A673 (cell line): ENCODE results near the gene MDFI. TPM values are rescaled to one million over a fixed set of nuclear protein-coding genes. Genes with fewer than 3 reads are reported as not detected.

Source experiments
- BruUV-seq: library from RNA; stranded (reverse); fragments of 400-500 nt; replicated peaks from 2 replicates; lab custom pipeline; 2021; lab: Mats Ljungman, UMichigan
- CTCF ChIA-PET: fragments of 300-600 bp; sonication (Branson Sonifier 250); formaldehyde crosslinking; loops from one replicate; lab custom pipeline; 2022; ENCODE audit warnings: antibody characterized with exemption; lab: Charles Lee
- POLR2A ChIA-PET: fragments of 300-600 bp; sonication (Branson Sonifier 250); formaldehyde crosslinking; loops from one replicate; lab custom pipeline; 2022; ENCODE audit warnings: antibody characterized with exemption; ENCODE audit not compliant: low non-redundant PET; lab: Charles Lee
- DNase-seq: peaks from one replicate; pipeline ENCODE4 v3.0.0-alpha.2; 2015; ENCODE audit warnings: low spot score
- H3K27ac ChIP-seq: fragments of 200-600 bp; sonication (generic); 2 replicates; pipeline ENCODE4 v1.5.1; 2016; ENCODE audit warnings: mixed run types, low read depth, mild to moderate bottlenecking, mixed read lengths, antibody characterized with exemption, low read length; ENCODE audit not compliant: poor library complexity, severe bottlenecking
- H3K27me3 ChIP-seq: fragments of 200-600 bp; sonication (generic); replicated peaks from 2 replicates; pipeline ENCODE4 v1.6.1; 2017; ENCODE audit warnings: mixed run types, low read depth, mild to moderate bottlenecking, mixed read lengths, antibody characterized with exemption, low read length; ENCODE audit not compliant: insufficient read depth, poor library complexity
- H3K36me3 ChIP-seq: fragments of 200-600 bp; sonication (generic); 2 replicates; pipeline ENCODE4 v1.6.1; 2016; ENCODE audit warnings: mixed run types, mild to moderate bottlenecking, mixed read lengths, antibody characterized with exemption, low read length; ENCODE audit not compliant: insufficient read depth, poor library complexity, severe bottlenecking
- H3K4me1 ChIP-seq: fragments of 200-600 bp; sonication (generic); 2 replicates; pipeline ENCODE4 v1.6.1; 2017; ENCODE audit warnings: mixed run types, mild to moderate bottlenecking, mixed read lengths, antibody characterized with exemption, low read length; ENCODE audit not compliant: insufficient read depth, poor library complexity, severe bottlenecking
- H3K4me3 ChIP-seq: fragments of 200-600 bp; sonication (generic); 2 replicates; pipeline ENCODE4 v1.5.1; 2016; ENCODE audit warnings: low read depth, mixed run types, mild to moderate bottlenecking, mixed read lengths, low read length; ENCODE audit not compliant: poor library complexity, severe bottlenecking
- H3K9me3 ChIP-seq: fragments of 200-600 bp; sonication (generic); 2 replicates; pipeline ENCODE4 v1.6.1; 2016; ENCODE audit warnings: mixed run types, low read depth, mild to moderate bottlenecking, mixed read lengths, antibody characterized with exemption, low read length; ENCODE audit not compliant: poor library complexity, severe bottlenecking
- CTCF ChIP-seq: fragments of 300-800, 200-600 bp; sonication (generic); conservative IDR thresholded peaks from 2 replicates; pipeline ENCODE4 v1.5.1; 2017; ENCODE audit warnings: low read depth, mild to moderate bottlenecking, antibody characterized with exemption, low read length, moderate library complexity, mixed read lengths
- EZH2 ChIP-seq: fragments of 200-600 bp; sonication (generic); IDR thresholded peaks from 2 replicates; pipeline ENCODE4 v1.6.1; 2017; ENCODE audit warnings: borderline replicate concordance, low read depth, mild to moderate bottlenecking, mixed read lengths, antibody characterized with exemption, low read length; ENCODE audit not compliant: poor library complexity, severe bottlenecking
- intact Hi-C: fragments of 100-400 bp; cut with micrococcal nuclease; formaldehyde crosslinking; loops from one replicate; pipeline ENCODE4 v1.10.0; 2022; ENCODE audit not compliant: unreplicated experiment
- total RNA-seq: library from RNA; stranded (reverse); gene quantifications from 2 replicates; pipeline ENCODE4 v1.2.3, GENCODE V29; 2021

MDFI gene
- total RNA-seq, 1 experiment from 2014 or later, result 342 TPM

- CTCF ChIA-PET, result no interaction called here
Measured at GRCh38 chr6:41626917-41627316, 11.4 kb upstream of the MDFI start.

GRCh38 chr6:41629128-41629527 lies 9.1 kb upstream of the MDFI start:
- Histone ChIP-seq H3K36me3 (no peaks in the 10 kb centered on the region), H3K4me1 (peaks cover 26% of the 10 kb centered on the region), H3K27me3 (no peaks in the 10 kb centered on the region), H3K9me3 (no peaks in the 10 kb centered on the region), H3K27ac (no peak overlapping the region), H3K4me3 (no peak overlapping the region)
- POLR2A ChIA-PET, result no interaction called here
- TF ChIP-seq EZH2 (no peak), CTCF (no peak)
- CTCF ChIA-PET, result no interaction called here
- no TSS peak for BruUV-seq
- DNase-seq, result no peak
- intact Hi-C loops, result no loop called here

More at GRCh38 chr6:41626917-41627316, 11.4 kb upstream of the MDFI start:
- no peaks in the 10 kb centered on the region for H3K36me3 ChIP-seq
- no peaks in the 10 kb centered on the region for H3K27me3 ChIP-seq
- peak overlapping the region; percentile 73 for H3K27ac ChIP-seq
- intact Hi-C loops, result no loop called here
- DNase-seq, result peak; percentile 69
- H3K9me3 ChIP-seq, result no peaks in the 10 kb centered on the region
- TF ChIP-seq CTCF (no peak), EZH2 (no peak)
- BruUV-seq, result no TSS peak
- POLR2A ChIA-PET, result interaction anchor here (0.6 kb wide), 1 partner anchor 34 kb away, joined by 16 read pairs; no protein-coding TSS in a partner anchor
- no peak overlapping the region for H3K4me3 ChIP-seq
- H3K4me1 ChIP-seq, result peaks cover 26% of the 10 kb centered on the region

- Histone ChIP-seq H3K36me3 (no peaks in the 10 kb centered on the region), H3K27me3 (no peaks in the 10 kb centered on the region), H3K27ac (no peak overlapping the region), H3K4me1 (peaks cover 28% of the 10 kb centered on the region), H3K4me3 (no peak overlapping the region), H3K9me3 (no peaks in the 10 kb centered on the region)
- ChIA-PET CTCF (no interaction called here), POLR2A (no interaction called here)
- intact Hi-C loops, result no loop called here
- no peak for DNase-seq
- TF ChIP-seq CTCF (no peak), EZH2 (no peak)
- no TSS peak for BruUV-seq
Measured at GRCh38 chr6:41630069-41630468, 8.2 kb upstream of the MDFI start.
